Stimulated activated CD4-positive, alpha-beta T cell treated with anti-CD3 and anti-CD28 coated beads, Interleukin-4, amount 100 ng/mL, for 48 hours (primary cell): ENCODE results near the gene LAMA3.

Source experiments
- DNase-seq, 2 donors: peaks; one replicate each; pipeline ENCODE4 v3.0.0-alpha.2; 2020; ENCODE audit warnings: low read depth in 2 of 2

The LAMA3 gene

GRCh38 chr18:23765931-23766330 lies 76.7 kb downstream of the LAMA3 start:
- DNase-seq: no peak

- no peak for DNase-seq
Measured at GRCh38 chr18:23772327-23773024, 83.2 kb downstream of the LAMA3 start.

DNA sequence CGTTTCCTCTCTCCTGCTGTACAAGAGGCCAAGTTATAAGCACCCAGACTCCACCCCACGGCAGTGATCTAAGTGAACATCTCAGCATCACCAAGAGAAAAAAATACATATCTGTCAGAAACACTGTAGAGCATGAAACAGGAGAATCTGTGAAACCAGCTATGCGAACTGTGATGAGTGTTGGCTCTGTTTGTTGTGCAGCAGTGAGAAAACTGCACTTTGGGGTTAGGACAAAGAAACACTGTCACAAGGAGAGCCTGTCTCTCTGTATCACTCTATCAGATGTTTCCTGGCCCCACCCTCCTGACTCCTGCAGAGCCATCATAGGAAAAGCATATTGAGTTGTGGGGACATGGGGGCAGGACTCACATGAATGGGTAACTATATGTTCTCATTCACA lies 87.1 kb downstream of the LAMA3 start:
- DNase-seq: no peak

- no peak for DNase-seq
Measured at GRCh38 chr18:23778828-23779227, 89.6 kb downstream of the LAMA3 start.

DNA sequence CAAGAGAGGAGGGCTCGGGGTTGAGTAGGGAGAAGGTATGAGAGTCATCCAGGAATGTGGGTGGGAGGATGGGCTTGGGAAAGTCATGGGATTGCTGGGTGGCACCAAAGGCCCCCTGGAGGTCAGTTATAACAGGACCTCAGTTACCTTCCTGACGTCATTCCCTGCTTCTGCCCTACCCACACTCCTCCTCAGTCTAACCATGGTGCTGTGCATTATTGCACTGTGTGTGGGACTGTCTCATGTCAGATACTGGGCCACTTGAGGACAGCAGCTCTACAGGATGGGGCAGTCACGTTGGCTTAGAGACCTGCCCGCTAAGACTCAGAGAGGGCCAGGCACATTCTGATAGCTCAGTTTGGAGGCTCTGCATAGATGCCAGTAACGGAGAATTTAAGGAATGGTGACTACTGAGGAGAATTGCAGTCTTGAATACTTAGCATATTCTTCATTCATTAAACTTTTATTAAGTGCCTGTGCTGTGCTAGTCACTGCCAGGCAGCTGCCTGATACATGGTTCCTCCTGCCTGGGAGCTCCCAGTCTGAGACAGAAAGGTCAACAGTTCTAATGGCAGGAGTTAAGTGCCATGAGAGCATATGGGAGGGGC lies 90.5 kb downstream of the LAMA3 start:
- no peak for DNase-seq

- no peak for DNase-seq
Measured at GRCh38 chr18:23784832-23785245, 95.6 kb downstream of the LAMA3 start.

DNA sequence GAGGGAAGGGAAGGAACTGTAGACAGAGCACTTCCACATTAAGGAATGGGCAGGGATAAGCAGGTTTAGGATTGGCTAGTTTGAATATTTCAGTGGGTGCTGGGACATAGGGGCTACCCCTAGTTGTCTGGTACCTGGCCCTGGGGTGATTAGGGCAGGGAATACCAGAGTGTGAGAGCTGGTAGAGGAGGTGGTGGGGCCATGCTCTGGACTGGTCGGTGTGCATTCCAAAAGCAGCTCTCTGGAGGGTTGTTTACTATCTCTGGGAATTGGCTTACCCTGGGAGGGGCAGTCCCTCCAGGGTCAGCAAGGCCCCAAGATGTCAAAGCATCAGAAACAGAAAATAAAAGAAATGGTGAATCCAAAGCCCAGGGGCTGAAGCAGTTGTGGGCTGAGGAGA lies 103.8 kb downstream of the LAMA3 start:
- DNase-seq: no peak

DNA sequence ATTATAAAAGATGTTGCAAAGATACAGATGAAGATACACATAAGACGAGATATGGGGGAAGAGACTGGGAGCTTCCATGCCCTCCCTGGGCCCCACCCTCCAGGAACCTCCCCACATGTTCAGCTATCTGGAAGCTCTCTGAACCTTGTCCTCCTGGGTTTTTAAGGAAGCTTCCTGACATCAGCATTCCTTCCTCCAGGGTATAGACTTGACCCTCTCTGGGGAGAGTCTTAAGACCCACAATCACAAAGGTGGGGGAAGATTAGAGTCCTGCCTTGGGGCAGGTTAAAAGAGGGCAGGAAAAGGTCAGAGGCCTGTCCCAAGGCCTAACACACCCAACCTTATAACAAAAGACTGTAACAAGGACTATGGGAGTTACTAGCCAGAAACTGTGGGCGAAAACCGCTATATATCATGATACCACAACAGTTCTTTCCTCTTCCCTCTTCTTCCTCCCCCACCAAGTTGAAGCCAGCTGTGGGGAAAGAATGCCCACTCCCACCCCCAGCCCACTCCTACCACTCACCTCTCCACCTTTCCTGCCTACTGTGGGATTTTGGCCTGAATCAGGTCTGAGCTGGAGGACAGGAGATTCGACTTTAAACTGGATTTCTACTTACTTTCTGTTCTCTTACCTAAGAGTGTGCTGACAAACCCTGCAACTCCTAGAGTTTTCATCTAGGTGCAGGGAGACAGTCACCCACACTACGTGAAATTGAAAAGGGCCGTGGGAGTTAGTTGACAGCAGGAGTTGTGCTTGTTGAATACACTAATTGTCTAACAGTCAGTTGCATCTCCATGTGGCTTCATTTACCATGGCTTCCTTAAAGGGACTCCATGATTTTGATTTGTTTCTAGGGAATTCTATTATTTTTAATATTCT lies 105.0 kb downstream of the LAMA3 start:
- no peak for DNase-seq

DNA sequence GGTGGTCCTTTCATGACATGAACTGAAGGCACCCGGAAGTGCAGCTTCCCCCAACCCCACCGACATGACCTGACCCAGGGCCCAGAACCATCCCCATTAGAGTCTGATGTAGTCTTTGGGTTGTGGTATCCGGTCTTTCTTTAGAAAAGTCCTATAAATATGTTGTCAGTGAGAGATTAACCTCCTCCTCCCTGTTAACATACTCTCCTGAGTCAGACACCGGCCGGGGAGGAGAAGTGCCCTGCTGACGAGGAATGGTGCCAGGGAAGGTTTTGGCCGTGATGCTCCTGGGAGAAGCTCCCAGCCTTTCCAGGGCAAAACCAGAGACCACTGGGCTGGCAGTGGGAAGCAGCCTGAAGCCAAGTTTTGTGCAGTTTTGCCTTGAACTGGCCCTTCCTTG lies 109.0 kb downstream of the LAMA3 start:
- no peak for DNase-seq

DNA sequence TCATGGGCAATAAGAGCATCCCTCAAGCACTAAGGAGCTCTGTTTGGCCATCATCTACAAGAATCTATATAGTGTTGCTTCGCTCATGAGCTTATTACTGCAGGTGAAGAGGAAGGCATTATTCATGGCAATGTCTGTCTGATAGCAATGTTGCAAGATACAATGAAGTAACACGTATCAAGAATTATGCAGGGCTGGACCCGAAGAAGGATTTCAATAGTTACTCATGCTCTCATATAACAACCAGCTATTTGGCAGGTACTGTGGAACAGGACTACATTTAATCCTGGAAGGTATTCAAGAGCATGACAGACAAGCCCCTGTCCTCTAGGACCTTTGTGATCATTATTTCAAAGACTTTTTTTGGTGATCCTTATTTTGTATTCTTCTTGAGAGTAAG lies 109.6 kb downstream of the LAMA3 start:
- no peak for DNase-seq

- DNase-seq: no peak
Measured at GRCh38 chr18:23799540-23799939, 110.3 kb downstream of the LAMA3 start.

GRCh38 chr18:23800902-23801301 lies 111.6 kb downstream of the LAMA3 start:
- DNase-seq: no peak

GRCh38 chr18:23802817-23803216 lies 113.6 kb downstream of the LAMA3 start:
- no peak for DNase-seq

- no peak for DNase-seq
Measured at GRCh38 chr18:23803755-23804154, 114.5 kb downstream of the LAMA3 start.

DNA sequence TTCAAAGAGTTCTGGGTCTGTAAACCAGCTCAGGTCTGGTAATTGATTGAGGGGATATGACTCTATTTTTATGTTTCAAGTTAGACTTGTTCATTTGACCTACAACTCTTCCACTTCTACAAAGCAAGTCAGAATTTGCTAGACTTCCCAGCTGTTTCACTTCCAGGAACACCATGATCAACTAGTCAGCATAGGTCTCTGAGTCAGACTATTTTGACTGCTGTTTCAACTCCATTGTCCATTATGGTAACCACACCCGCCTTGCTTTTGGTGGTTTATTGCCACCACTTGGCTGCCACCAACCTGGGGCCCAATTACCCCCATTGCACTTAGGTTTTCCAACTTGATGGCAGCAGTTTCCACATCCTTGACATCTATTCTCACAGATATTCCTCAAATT lies 116.6 kb downstream of the LAMA3 start:
- no peak for DNase-seq

DNA sequence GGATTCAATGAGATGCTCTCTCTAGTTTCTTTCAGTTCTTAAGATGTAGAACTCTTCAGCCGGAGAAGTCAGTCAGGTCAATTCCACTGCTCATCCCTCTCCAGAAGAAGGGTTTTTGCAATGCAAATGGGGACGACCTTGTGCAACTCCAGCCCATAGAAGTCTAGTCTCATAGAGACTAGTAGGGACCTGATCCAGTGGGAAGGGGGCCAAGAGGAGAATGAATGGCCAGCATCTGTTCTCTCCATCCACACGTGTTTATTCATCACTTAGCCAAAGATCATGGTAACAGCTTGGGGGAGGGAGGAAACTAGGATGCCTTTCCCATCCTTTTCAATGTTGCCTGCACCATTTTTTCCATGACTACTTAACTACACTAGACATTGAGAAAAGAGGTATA lies 120.2 kb downstream of the LAMA3 start:
- DNase-seq: no peak

- DNase-seq: no peak
Measured at GRCh38 chr18:23810396-23810795, 121.1 kb downstream of the LAMA3 start.

GRCh38 chr18:23811176-23811575 lies 121.9 kb downstream of the LAMA3 start:
- DNase-seq: no peak

DNA sequence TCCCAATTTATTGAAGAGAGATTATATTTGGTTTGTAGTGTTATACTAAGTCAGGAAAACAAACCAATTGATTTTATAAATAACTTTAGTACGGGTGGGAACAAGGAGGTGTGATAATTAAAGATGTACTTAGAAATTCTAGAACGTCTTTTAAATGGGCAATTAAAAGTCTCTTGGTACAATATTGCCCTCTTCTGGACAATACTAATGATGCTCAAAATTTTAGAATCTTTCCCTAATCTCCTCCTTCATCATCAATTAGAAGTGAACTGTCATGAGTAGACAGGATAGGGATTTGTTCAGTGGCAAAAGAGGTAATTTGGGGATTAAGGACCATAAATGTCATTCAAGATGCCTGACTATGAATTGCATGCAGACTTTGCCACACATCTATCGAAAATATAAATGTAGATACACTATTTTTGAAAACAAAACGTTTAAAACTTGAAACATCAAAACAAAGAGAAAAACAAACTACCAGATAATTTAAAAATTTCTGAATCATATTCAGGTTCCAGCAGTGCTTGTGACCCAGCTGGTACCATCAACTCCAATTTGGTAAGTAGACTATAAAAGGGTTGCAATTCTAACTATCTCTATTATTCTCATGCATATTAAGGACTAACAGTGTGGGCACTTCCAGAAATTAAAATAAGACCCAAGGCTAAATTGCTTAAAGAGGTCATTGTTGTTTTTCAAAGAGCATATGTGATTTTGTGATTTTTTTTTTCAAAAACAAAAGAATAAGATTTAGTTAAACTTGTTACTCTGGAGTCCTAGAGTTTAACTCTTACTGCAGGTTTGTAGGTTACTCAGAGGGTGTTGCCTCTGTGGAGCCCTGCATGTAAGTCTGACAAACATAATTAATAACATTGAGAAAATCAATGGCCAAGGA lies 123.5 kb downstream of the LAMA3 start:
- DNase-seq: no peak

DNA sequence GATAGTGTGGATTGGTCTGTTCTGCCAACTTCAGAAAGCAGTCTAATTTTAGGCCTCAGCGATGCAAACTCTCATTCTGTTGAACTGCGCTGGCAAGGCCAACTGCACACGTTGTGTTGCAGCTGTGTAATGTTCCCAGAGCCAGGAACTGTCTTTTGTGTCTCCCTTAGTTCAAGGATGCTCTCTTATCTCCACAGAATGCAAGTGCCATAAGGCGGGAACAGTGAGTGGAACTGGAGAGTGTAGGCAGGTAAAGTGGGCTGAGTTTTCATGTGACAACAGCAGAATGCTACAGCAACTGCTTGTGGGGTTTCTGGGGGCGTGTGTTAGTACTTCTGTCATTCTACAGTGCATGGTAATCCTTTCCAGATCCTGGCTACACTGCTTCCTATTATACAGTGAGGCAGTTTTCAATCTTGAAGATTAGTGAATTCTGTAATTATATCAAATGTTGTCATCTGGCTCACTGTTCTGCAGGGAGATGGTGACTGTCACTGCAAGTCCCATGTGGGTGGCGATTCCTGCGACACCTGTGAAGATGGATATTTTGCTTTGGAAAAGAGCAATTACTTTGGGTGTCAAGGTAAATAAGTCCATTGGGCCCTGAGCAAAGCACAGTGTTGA lies 125.8 kb downstream of the LAMA3 start:
- no peak for DNase-seq

DNA sequence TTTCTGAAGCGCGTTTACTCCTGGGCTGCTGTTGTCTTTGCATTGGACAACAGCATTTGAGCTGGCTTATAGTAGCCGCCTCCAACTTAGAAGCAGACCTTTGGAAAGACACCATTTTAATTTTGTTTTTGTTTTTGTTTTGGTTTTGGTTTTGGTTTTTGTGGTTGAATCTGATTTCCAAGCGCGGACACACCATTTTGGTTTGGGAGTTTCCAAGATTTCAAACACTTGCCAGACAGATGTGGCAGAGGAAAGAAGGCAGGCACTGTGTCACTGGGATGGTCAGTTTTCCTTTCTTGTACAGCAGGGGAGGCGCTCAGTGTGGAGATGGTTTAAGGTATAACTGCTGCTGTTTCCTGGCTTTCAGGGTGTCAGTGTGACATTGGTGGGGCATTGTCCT lies 126.8 kb downstream of the LAMA3 start:
- DNase-seq: no peak
